ENCODE measurements around the gene SFTA2.

SFTA2 gene

GRCh38 chr6:30895343-30895742 lies 36.6 kb downstream of the SFTA2 start:
- no peaks in the 10 kb centered on the region for H3K36me3 ChIP-seq (ENCODE audit: control insufficient read depth, insufficient read depth, low read length)
- H3K27ac ChIP-seq = no peak overlapping the region
- peaks cover 1% of the 10 kb centered on the region for H3K4me1 ChIP-seq
- no peaks in the 10 kb centered on the region for H3K27me3 ChIP-seq (ENCODE audit: control insufficient read depth, insufficient read depth, low read length)
- no peak overlapping the region for H3K4me3 ChIP-seq (ENCODE audit: low read depth, low read length)
- H3K4me2 ChIP-seq (ENCODE audit: low read length) = no peak overlapping the region
- peaks cover 6% of the 10 kb centered on the region for H3K79me2 ChIP-seq
- no peak for TF ChIP-seq CTCF (IDR thresholded peaks at IDR 0.05)
- no peak overlapping the region for H2AFZ ChIP-seq
- H3K9ac ChIP-seq = no peak overlapping the region
- H3K9me3 ChIP-seq (ENCODE audit: control insufficient read depth, low read length) = no peaks in the 10 kb centered on the region

- Histone ChIP-seq H3K4me1 (peaks cover 5% of the 10 kb centered on the region), H3K36me3 (ENCODE audit: control insufficient read depth, insufficient read depth, low read length) (no peaks in the 10 kb centered on the region), H3K9me3 (ENCODE audit: control insufficient read depth, low read length) (no peaks in the 10 kb centered on the region), H2AFZ (no peak overlapping the region), H3K79me2 (peaks cover 10% of the 10 kb centered on the region), H3K4me3 (ENCODE audit: low read depth, low read length) (no peak overlapping the region), H3K27me3 (ENCODE audit: control insufficient read depth, insufficient read depth, low read length) (no peaks in the 10 kb centered on the region), H3K4me2 (ENCODE audit: low read length) (no peak overlapping the region), H3K27ac (no peak overlapping the region), H3K9ac (no peak overlapping the region)
- TF ChIP-seq CTCF (IDR thresholded peaks at IDR 0.05) = no peak
These were observed 37.0 kb downstream of the SFTA2 start for GRCh38 chr6:30894935-30895334.

- H3K36me3 ChIP-seq (ENCODE audit: control insufficient read depth, insufficient read depth, low read length) = no peaks in the 10 kb centered on the region
- no peak for TF ChIP-seq CTCF (IDR thresholded peaks at IDR 0.05)
- H2AFZ ChIP-seq = no peak overlapping the region
- no peak overlapping the region for H3K9ac ChIP-seq
- H3K27ac ChIP-seq = no peak overlapping the region
- H3K4me3 ChIP-seq (ENCODE audit: low read depth, low read length) = no peak overlapping the region
- no peaks in the 10 kb centered on the region for H3K9me3 ChIP-seq (ENCODE audit: control insufficient read depth, low read length)
- H3K27me3 ChIP-seq (ENCODE audit: control insufficient read depth, insufficient read depth, low read length) = no peaks in the 10 kb centered on the region
- no peak overlapping the region for H3K4me2 ChIP-seq (ENCODE audit: low read length)
- peaks cover 16% of the 10 kb centered on the region for H3K79me2 ChIP-seq
- H3K4me1 ChIP-seq = peaks cover 6% of the 10 kb centered on the region
These were observed 37.6 kb downstream of the SFTA2 start for GRCh38 chr6:30894381-30894780.

- no peak for TF ChIP-seq CTCF (IDR thresholded peaks at IDR 0.05)
- H3K4me1 ChIP-seq = peaks cover 6% of the 10 kb centered on the region
- H3K4me3 ChIP-seq (ENCODE audit: low read depth, low read length) = no peak overlapping the region
- no peak overlapping the region for H3K27ac ChIP-seq
- peaks cover 23% of the 10 kb centered on the region for H3K79me2 ChIP-seq
- H3K27me3 ChIP-seq (ENCODE audit: control insufficient read depth, insufficient read depth, low read length) = no peaks in the 10 kb centered on the region
- H3K9ac ChIP-seq = no peak overlapping the region
- H2AFZ ChIP-seq = no peak overlapping the region
- H3K9me3 ChIP-seq (ENCODE audit: control insufficient read depth, low read length) = no peaks in the 10 kb centered on the region
- H3K36me3 ChIP-seq (ENCODE audit: control insufficient read depth, insufficient read depth, low read length) = no peaks in the 10 kb centered on the region
- H3K4me2 ChIP-seq (ENCODE audit: low read length) = no peak overlapping the region
These were observed 38.3 kb downstream of the SFTA2 start for GRCh38 chr6:30893666-30894065.

GRCh38 chr6:30893001-30893591 lies 38.9 kb downstream of the SFTA2 start:
- no peaks in the 10 kb centered on the region for H3K27me3 ChIP-seq (ENCODE audit: control insufficient read depth, insufficient read depth, low read length)
- H3K9ac ChIP-seq = no peak overlapping the region
- no peaks in the 10 kb centered on the region for H3K36me3 ChIP-seq (ENCODE audit: control insufficient read depth, insufficient read depth, low read length)
- no peak overlapping the region for H3K4me3 ChIP-seq (ENCODE audit: low read depth, low read length)
- no peaks in the 10 kb centered on the region for H3K9me3 ChIP-seq (ENCODE audit: control insufficient read depth, low read length)
- H3K4me2 ChIP-seq (ENCODE audit: low read length) = no peak overlapping the region
- no peak for TF ChIP-seq CTCF (IDR thresholded peaks at IDR 0.05)
- H3K4me1 ChIP-seq = peaks cover 6% of the 10 kb centered on the region
- H3K27ac ChIP-seq = no peak overlapping the region
- H3K79me2 ChIP-seq = peaks cover 27% of the 10 kb centered on the region
- H2AFZ ChIP-seq = no peak overlapping the region

Data from parathyroid adenoma (tissue), 2 donors.